HepG2 (cell line): ENCODE results near the gene NFATC2.

Experiments used
- ZNF446 ChIP-seq: sonication (generic); formaldehyde crosslinking; IDR thresholded peaks from 2 replicates; pipeline ENCODE4 v1.5.0; 2020; ENCODE audit warnings: mild to moderate bottlenecking, missing genetic modification reagents
- ZNF589 ChIP-seq: sonication (generic); formaldehyde crosslinking; conservative IDR thresholded peaks from 2 replicates; pipeline ENCODE4 v1.8.0; 2022; ENCODE audit warnings: mild to moderate bottlenecking, moderate library complexity, missing genetic modification reagents
- TF ChIP-seq, protein P1 (sequence below): sonication (generic); formaldehyde crosslinking; IDR thresholded peaks from 2 replicates; pipeline ENCODE4 v1.5.0; 2020; ENCODE audit warnings: mild to moderate bottlenecking, missing genetic modification reagents, moderate library complexity
- TF ChIP-seq, protein P2 (sequence below): IDR thresholded peaks from 2 replicates; pipeline ENCODE4 v1.6.1; 2012; ENCODE audit warnings: low read length, improper control_type of control experiment
- TF ChIP-seq, protein P3 (sequence below): sonication (generic); formaldehyde crosslinking; IDR thresholded peaks from 2 replicates; pipeline ENCODE4 v1.4.0; 2020; ENCODE audit warnings: missing genetic modification reagents

DNA sequence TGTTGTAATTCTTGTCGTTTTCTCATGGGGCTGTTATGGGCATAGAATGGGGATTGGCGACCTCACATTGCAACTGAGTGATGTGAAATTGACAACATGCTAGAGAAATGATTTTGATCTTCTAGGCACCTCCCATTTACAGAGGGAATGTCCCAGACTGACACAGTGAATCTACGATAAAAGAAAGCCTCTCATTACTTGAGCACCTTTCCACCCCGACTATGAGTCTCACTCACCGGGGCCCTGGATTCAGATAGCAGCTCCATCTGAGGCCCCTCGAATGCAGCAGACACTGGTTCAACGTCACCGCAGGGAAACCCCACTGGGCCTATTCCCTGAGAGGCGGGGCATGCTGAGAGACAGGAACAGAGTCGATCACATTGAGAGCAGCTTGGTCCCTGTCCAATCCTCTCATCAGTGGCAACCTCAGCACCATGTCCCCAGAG is 49.1 kb downstream of the NFATC2 start:
- TF ChIP-seq, protein P1, sequence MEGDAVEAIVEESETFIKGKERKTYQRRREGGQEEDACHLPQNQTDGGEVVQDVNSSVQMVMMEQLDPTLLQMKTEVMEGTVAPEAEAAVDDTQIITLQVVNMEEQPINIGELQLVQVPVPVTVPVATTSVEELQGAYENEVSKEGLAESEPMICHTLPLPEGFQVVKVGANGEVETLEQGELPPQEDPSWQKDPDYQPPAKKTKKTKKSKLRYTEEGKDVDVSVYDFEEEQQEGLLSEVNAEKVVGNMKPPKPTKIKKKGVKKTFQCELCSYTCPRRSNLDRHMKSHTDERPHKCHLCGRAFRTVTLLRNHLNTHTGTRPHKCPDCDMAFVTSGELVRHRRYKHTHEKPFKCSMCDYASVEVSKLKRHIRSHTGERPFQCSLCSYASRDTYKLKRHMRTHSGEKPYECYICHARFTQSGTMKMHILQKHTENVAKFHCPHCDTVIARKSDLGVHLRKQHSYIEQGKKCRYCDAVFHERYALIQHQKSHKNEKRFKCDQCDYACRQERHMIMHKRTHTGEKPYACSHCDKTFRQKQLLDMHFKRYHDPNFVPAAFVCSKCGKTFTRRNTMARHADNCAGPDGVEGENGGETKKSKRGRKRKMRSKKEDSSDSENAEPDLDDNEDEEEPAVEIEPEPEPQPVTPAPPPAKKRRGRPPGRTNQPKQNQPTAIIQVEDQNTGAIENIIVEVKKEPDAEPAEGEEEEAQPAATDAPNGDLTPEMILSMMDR = no peak
- TF ChIP-seq, protein P2, sequence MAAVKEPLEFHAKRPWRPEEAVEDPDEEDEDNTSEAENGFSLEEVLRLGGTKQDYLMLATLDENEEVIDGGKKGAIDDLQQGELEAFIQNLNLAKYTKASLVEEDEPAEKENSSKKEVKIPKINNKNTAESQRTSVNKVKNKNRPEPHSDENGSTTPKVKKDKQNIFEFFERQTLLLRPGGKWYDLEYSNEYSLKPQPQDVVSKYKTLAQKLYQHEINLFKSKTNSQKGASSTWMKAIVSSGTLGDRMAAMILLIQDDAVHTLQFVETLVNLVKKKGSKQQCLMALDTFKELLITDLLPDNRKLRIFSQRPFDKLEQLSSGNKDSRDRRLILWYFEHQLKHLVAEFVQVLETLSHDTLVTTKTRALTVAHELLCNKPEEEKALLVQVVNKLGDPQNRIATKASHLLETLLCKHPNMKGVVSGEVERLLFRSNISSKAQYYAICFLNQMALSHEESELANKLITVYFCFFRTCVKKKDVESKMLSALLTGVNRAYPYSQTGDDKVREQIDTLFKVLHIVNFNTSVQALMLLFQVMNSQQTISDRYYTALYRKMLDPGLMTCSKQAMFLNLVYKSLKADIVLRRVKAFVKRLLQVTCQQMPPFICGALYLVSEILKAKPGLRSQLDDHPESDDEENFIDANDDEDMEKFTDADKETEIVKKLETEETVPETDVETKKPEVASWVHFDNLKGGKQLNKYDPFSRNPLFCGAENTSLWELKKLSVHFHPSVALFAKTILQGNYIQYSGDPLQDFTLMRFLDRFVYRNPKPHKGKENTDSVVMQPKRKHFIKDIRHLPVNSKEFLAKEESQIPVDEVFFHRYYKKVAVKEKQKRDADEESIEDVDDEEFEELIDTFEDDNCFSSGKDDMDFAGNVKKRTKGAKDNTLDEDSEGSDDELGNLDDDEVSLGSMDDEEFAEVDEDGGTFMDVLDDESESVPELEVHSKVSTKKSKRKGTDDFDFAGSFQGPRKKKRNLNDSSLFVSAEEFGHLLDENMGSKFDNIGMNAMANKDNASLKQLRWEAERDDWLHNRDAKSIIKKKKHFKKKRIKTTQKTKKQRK = no peak
- TF ChIP-seq ZNF589 (CRISPR knock-in tag) (no peak), ZNF446 (CRISPR knock-in tag) (no peak)
- TF ChIP-seq, protein P3, sequence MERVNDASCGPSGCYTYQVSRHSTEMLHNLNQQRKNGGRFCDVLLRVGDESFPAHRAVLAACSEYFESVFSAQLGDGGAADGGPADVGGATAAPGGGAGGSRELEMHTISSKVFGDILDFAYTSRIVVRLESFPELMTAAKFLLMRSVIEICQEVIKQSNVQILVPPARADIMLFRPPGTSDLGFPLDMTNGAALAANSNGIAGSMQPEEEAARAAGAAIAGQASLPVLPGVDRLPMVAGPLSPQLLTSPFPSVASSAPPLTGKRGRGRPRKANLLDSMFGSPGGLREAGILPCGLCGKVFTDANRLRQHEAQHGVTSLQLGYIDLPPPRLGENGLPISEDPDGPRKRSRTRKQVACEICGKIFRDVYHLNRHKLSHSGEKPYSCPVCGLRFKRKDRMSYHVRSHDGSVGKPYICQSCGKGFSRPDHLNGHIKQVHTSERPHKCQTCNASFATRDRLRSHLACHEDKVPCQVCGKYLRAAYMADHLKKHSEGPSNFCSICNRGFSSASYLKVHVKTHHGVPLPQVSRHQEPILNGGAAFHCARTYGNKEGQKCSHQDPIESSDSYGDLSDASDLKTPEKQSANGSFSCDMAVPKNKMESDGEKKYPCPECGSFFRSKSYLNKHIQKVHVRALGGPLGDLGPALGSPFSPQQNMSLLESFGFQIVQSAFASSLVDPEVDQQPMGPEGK (CRISPR knock-in tag) = no peak
